Measurements from ENCODE around the gene CHST3. TPM values are rescaled to one million over a fixed set of nuclear protein-coding genes. Genes with fewer than 3 reads are reported as not detected.
A peak's percentile ranks its signal among the peaks of the same experiment; 100 is the strongest.

Gene CHST3
- total RNA-seq, 1 donor from 2014 or later, result 12.9 TPM

GRCh38 chr10:72002354-72003295, 38.4 kb downstream of the CHST3 start:
- Mint-ChIP-seq H3K4me1 (ENCODE audit: low read depth) (peaks cover 10% of the 10 kb centered on the region), H3K9me3 (ENCODE audit: low read depth) (no peaks in the 10 kb centered on the region), H3K36me3 (ENCODE audit: insufficient read depth) (peaks cover 7% of the 10 kb centered on the region), H3K27me3 (no peaks in the 10 kb centered on the region), H3K4me3 (ENCODE audit: low read depth) (no peak overlapping the region), H3K27ac (no peak overlapping the region)
- no peak for TF ChIP-seq CTCF (IDR thresholded peaks at IDR 0.05; ENCODE audit: unreplicated experiment)
- DNase-seq (ENCODE audit: low spot score, unreplicated experiment), result no peak

GRCh38 chr10:72006026-72006425, 41.8 kb downstream of the CHST3 start:
- Mint-ChIP-seq H3K27ac (no peak overlapping the region), H3K4me3 (ENCODE audit: low read depth) (no peak overlapping the region), H3K4me1 (ENCODE audit: low read depth) (peaks cover 7% of the 10 kb centered on the region), H3K9me3 (ENCODE audit: low read depth) (no peaks in the 10 kb centered on the region), H3K36me3 (ENCODE audit: insufficient read depth) (peaks cover 11% of the 10 kb centered on the region), H3K27me3 (no peaks in the 10 kb centered on the region)
- no peak for TF ChIP-seq CTCF (IDR thresholded peaks at IDR 0.05; ENCODE audit: unreplicated experiment)
- no peak for DNase-seq (ENCODE audit: low spot score, unreplicated experiment)

DNA sequence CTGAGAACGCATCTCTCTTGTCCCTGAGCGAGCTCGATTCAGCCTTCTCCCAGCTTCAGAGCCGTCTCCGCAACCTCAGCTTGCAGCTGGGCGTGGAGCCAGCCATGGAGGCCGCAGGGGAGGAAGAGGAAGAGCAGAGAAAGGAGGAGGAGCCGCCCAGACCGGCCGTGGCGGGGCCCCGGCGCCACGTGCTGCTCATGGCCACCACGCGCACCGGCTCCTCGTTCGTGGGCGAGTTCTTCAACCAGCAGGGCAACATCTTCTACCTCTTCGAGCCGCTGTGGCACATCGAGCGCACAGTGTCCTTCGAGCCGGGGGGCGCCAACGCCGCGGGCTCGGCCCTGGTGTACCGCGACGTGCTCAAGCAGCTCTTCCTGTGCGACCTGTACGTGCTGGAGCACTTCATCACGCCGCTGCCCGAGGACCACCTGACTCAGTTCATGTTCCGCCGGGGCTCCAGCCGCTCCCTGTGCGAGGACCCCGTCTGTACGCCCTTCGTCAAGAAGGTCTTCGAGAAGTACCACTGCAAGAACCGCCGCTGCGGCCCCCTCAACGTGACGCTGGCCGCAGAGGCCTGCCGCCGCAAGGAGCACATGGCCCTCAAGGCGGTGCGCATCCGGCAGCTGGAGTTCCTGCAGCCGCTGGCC, 43.2 kb downstream of the CHST3 start:
- Mint-ChIP-seq H3K27me3 (no peaks in the 10 kb centered on the region), H3K27ac (no peak overlapping the region), H3K9me3 (ENCODE audit: low read depth) (no peaks in the 10 kb centered on the region), H3K4me1 (ENCODE audit: low read depth) (peaks cover 7% of the 10 kb centered on the region), H3K4me3 (ENCODE audit: low read depth) (no peak overlapping the region), H3K36me3 (ENCODE audit: insufficient read depth) (peaks cover 11% of the 10 kb centered on the region)
- no peak for TF ChIP-seq CTCF (IDR thresholded peaks at IDR 0.05; ENCODE audit: unreplicated experiment)
- DNase-seq (ENCODE audit: low spot score, unreplicated experiment), result no peak

DNA sequence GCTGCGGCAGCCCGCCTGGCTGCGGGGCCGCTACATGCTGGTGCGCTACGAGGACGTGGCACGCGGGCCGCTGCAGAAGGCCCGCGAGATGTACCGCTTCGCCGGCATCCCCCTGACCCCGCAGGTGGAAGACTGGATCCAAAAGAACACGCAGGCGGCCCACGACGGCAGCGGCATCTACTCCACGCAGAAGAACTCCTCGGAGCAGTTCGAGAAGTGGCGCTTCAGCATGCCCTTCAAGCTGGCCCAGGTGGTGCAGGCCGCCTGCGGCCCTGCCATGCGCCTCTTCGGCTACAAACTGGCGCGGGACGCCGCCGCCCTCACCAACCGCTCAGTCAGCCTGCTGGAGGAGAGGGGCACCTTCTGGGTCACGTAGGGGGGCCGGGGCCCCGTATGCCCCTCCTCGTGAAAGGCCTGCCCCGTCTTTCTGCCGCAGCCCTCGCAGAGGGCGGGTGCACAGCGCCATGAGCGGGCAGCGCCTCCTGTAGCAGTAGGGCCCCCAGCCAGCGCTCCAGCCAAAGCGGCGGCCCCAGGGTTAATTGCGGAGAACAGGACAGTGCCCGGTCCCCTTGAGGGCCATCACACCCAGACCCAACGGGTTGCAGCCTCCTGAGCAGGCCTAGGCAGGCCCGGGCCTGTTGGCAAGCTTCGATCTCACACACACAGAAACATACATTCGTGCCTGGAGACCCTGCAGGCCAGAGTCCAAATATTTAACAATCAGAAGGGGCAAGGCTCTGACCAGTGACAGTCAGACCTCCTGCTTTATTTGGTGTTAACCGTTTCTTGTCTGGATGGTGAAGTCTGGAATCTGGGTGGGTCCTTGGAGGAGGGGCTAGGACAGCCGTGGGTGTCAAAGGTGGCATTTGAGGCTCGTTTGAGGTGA, 44.1 kb downstream of the CHST3 start:
- H3K27me3 Mint-ChIP-seq, result no peaks in the 10 kb centered on the region
- no peak for DNase-seq (ENCODE audit: low spot score, unreplicated experiment)
- no peak for TF ChIP-seq CTCF (IDR thresholded peaks at IDR 0.05; ENCODE audit: unreplicated experiment)
- no peak overlapping the region for H3K4me3 Mint-ChIP-seq (ENCODE audit: low read depth)
- peaks cover 9% of the 10 kb centered on the region for H3K4me1 Mint-ChIP-seq (ENCODE audit: low read depth)
- no peak overlapping the region for H3K27ac Mint-ChIP-seq
- H3K9me3 Mint-ChIP-seq (ENCODE audit: low read depth), result no peaks in the 10 kb centered on the region
- peaks cover 11% of the 10 kb centered on the region for H3K36me3 Mint-ChIP-seq (ENCODE audit: insufficient read depth)

DNA sequence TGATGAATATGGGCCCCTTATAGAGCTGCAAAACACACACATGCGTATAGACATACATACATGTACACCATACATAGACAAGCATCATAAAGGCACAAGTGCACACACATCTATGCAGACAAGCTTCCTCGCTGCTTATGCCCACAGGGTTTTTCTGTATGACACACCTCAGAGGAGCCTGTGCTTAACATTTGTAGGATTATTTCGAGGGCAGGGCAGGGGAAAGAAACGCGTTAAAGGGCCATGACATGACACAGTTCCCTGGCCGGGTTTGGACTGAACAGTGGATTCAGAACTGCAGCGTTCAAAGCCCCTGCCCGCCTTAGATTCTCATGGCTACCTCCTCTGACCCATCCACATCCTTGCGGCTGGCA, 44.8 kb downstream of the CHST3 start:
- no peak for TF ChIP-seq CTCF (IDR thresholded peaks at IDR 0.05; ENCODE audit: unreplicated experiment)
- Mint-ChIP-seq H3K4me1 (ENCODE audit: low read depth) (peaks cover 9% of the 10 kb centered on the region), H3K4me3 (ENCODE audit: low read depth) (no peak overlapping the region), H3K9me3 (ENCODE audit: low read depth) (no peaks in the 10 kb centered on the region), H3K36me3 (ENCODE audit: insufficient read depth) (peaks cover 11% of the 10 kb centered on the region), H3K27me3 (no peaks in the 10 kb centered on the region), H3K27ac (peak overlapping the region; percentile 45)
- DNase-seq (ENCODE audit: low spot score, unreplicated experiment), result no peak

Data from progenitor cell of endocrine pancreas (in vitro differentiated cells).